Esophagus squamous epithelium (tissue), 5 donors: ENCODE data around the gene MPEG1. TPM values are rescaled to one million over a fixed set of nuclear protein-coding genes. Genes with fewer than 3 reads are reported as not detected.
A peak's percentile ranks its signal among the peaks of the same experiment; 100 is the strongest.

Experiments used
- DNase-seq: peaks from one replicate; lab custom pipeline; 2025; lab: John Stamatoyannopoulos, UW
- H3K27ac ChIP-seq, 4 donors: fragments of 200-600 bp; sonication (generic); one replicate each; pipeline ENCODE4 v1.5.1; 2016 to 2019; ENCODE audit warnings: mild to moderate bottlenecking in 1 of 4
- H3K27me3 ChIP-seq, 4 donors: fragments of 200-600 bp; sonication (generic); 1 replicate in 3 of 4; 2 replicates in 1 of 4; pipeline versions ENCODE4 v1.5.1 to v1.6.0; 2017 to 2021; ENCODE audit warnings: antibody characterized with exemption in 1 of 4
- H3K36me3 ChIP-seq, 3 donors: fragments of 200-600 bp; sonication (generic); one replicate each; pipeline ENCODE4 v1.5.1; 2016 to 2019
- H3K4me1 ChIP-seq, 3 donors: fragments of 200-600 bp; sonication (generic); one replicate each; pipeline ENCODE4 v1.5.1; 2017 to 2019
- H3K4me3 ChIP-seq, 4 donors: fragments of 200-600 bp; sonication (generic); 1 replicate in 3 of 4; 2 replicates in 1 of 4; pipeline ENCODE4 v1.5.1; 2016 to 2019; ENCODE audit warnings: mild to moderate bottlenecking in 2 of 4, moderate library complexity in 1 of 4
- H3K9me3 ChIP-seq, 3 donors: fragments of 200-600 bp; sonication (generic); one replicate each; pipeline ENCODE4 v1.5.1; 2016 to 2019
- POLR2A ChIP-seq, 4 donors: fragments of 450-650 bp; IDR thresholded peaks; one replicate each; pipeline ENCODE4 v1.6.1; 2017; ENCODE audit warnings: antibody characterized with exemption in 4 of 4, mild to moderate bottlenecking in 4 of 4, moderate library complexity in 3 of 4
- WGBS, 2 donors: methylation state at CpG; one replicate each; pipeline ENCODE4 v1.1.5; 2018; 5-methylcytosine and 5-hydroxymethylcytosine counted together
- intact Hi-C: fragments of 100-400 bp; cut with DNase I; formaldehyde crosslinking; loops from one replicate; pipeline ENCODE4 v1.15.0; 2022
- total RNA-seq, 4 donors: library from RNA; depleted of rRNA; stranded (reverse); fragments of >200 nt; gene quantifications; one replicate each; pipeline ENCODE4 v1.1.0, GENCODE V29; 2016
- TF ChIP-seq, protein P1 (sequence below), 6 experiments: fragments of 450-650 bp in 4 of 6; fragments of 200-600 bp in 2 of 6; sonication (generic) in 2 of 6; IDR thresholded peaks; one replicate each; pipeline ENCODE4 v1.5.1; 2016 to 2019; ENCODE audit warnings: antibody characterized with exemption in 6 of 6, mild to moderate bottlenecking in 4 of 6, moderate library complexity in 4 of 6
- donor health status: DM: yes; HTN: yes; CAD: no.

MPEG1 gene
- total RNA-seq, 4 donors from 2014 or later: 0.04 to 19.5 (median 5.1) TPM

DNA sequence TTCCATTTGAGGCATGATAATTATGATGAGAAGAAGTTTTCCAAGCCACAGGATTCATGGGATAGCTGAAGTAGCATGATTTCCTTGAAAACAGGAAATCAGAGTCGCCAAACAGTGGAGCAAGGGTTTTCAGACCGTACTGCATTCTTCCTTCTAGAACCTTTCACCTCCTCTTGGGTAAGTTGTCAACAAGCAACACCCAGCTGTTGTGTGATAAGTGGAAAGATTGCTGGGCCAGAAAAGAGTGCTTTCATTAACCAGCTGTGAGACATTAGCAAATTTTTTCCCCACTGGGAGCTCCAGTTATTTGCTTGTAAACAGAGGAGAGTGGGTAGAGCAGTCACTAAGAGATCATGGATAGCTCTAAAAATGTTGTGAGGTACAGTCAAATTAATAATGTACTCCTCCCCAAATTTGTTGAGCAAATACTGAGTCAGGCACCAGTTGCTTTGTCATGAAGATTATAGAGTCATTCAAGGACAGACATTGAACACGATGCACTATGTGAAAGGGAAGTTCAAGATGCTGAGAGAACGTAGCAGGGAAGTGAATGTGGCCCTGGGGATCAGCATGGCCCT is 11.7 kb upstream of the MPEG1 start:
- H3K27me3 ChIP-seq: no peaks in the 10 kb centered on the region
- peaks cover 0 to 20% (median 6%) of the 10 kb centered on the region in 3 donors for H3K4me1 ChIP-seq
- H3K9me3 ChIP-seq: no peaks in the 10 kb centered on the region
- no peak overlapping the region for H3K4me3 ChIP-seq
- WGBS, 2 donors: 24 to 32% methylated on average over 4 of the region's 4 CpGs
- no peaks in the 10 kb centered on the region for H3K36me3 ChIP-seq
- intact Hi-C loops: no loop called here
- peak overlapping the region in 3 of 4 donors; percentile 55 to 77 (median 63) for H3K27ac ChIP-seq
- TF ChIP-seq, protein P1, sequence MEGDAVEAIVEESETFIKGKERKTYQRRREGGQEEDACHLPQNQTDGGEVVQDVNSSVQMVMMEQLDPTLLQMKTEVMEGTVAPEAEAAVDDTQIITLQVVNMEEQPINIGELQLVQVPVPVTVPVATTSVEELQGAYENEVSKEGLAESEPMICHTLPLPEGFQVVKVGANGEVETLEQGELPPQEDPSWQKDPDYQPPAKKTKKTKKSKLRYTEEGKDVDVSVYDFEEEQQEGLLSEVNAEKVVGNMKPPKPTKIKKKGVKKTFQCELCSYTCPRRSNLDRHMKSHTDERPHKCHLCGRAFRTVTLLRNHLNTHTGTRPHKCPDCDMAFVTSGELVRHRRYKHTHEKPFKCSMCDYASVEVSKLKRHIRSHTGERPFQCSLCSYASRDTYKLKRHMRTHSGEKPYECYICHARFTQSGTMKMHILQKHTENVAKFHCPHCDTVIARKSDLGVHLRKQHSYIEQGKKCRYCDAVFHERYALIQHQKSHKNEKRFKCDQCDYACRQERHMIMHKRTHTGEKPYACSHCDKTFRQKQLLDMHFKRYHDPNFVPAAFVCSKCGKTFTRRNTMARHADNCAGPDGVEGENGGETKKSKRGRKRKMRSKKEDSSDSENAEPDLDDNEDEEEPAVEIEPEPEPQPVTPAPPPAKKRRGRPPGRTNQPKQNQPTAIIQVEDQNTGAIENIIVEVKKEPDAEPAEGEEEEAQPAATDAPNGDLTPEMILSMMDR (IDR thresholded peaks at IDR 0.05): no peak
- TF ChIP-seq POLR2A (IDR thresholded peaks at IDR 0.05): no peak
- no peak for DNase-seq

DNA sequence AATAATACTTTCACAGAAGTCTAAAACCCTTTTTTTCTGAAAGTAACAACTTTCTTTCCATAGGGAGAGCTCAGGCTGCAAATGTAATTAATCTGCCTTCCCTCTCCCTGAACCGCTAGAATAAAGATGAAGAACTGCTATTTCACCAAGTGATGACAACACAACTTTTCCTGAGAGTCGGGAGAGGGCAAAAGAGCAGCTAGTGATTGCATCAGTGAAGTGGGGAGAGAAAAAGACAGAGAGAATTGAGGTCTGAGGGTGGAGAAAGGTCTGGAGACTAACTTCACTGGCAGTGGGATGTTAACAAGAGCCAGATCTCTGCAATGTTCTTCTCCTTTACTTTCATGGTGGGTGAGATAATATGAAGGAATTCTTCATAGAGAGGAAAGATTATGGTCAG is 10.9 kb upstream of the MPEG1 start:
- Histone ChIP-seq H3K36me3 (no peaks in the 10 kb centered on the region), H3K9me3 (no peaks in the 10 kb centered on the region), H3K4me3 (no peak overlapping the region), H3K4me1 (peaks cover 0 to 20% (median 6%) of the 10 kb centered on the region in 3 donors), H3K27ac (peak overlapping the region in 3 of 4 donors; percentile 55 to 77 (median 63)), H3K27me3 (no peaks in the 10 kb centered on the region)
- DNase-seq: no peak
- 8 to 51% methylated on average over 1 to 2 of the region's 2 CpGs for WGBS, 2 donors
- TF ChIP-seq, protein P1 (IDR thresholded peaks at IDR 0.05): no peak
- TF ChIP-seq POLR2A (IDR thresholded peaks at IDR 0.05): no peak
- intact Hi-C loops: no loop called here

DNA sequence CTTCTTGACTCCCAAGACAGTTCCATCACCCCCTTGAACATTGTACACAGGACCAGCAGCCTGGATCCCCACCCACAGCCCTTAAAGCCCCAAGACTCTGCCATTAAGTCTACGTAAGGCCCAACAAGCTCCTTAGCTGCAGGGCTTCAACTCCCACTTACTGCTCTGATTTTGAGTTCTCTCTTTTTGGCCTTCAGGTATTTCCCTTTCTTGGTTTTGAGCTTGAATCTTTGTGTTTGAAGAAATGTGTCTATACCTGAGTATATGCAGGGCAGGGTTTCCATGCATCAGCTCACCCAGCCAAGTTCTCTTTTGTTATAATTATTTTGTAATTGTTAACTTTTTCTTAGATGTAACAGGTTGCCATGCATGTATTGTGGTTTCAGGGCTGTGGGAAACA is 10.4 kb upstream of the MPEG1 start:
- WGBS, 2 donors: 91 to 92% methylated on average over 1 of the region's 1 CpG
- Histone ChIP-seq H3K36me3 (no peaks in the 10 kb centered on the region), H3K4me1 (peaks cover 0 to 20% (median 6%) of the 10 kb centered on the region in 3 donors), H3K9me3 (no peaks in the 10 kb centered on the region), H3K4me3 (no peak overlapping the region), H3K27ac (peak overlapping the region in 3 of 4 donors; percentile 55 to 77 (median 63)), H3K27me3 (no peaks in the 10 kb centered on the region)
- TF ChIP-seq POLR2A (IDR thresholded peaks at IDR 0.05): no peak
- TF ChIP-seq, protein P1 (IDR thresholded peaks at IDR 0.05): no peak
- no peak for DNase-seq
- intact Hi-C loops: no loop called here

DNA sequence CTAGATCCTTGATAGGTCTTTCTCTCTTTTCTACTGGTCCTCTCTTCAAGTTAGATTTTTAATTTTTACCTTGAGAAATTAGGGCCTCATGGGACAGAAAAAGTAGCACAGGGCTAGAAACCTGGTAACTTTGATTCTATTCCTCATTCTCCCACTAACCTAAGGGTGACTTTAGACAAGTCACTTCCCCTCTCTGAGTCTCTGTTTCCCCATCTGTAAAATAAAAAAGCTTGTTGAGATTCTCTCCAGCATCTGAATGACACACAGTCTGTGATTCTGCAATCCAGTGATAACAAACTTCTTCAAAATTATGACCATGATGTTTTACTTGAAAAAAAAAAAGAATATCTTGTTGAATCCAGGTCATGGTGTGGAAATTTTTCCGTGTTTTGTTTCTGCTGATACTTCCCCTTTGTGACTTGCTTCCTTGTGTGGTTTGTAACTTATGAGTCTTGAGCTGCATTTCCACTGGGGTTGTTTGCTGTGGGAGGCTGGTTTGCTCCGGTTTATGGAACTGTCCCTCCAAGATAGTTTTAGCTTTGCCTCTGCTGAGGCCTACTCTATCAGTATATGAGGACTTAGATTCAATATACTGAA is 9.8 kb upstream of the MPEG1 start:
- WGBS, 2 donors: 60 to 71% methylated on average over 2 of the region's 2 CpGs
- DNase-seq: no peak
- intact Hi-C loops: no loop called here
- Histone ChIP-seq H3K4me3 (no peak overlapping the region), H3K27ac (peak overlapping the region in 3 of 4 donors; percentile 23 to 70 (median 63)), H3K4me1 (peaks cover 0 to 21% (median 6%) of the 10 kb centered on the region in 3 donors), H3K27me3 (no peaks in the 10 kb centered on the region), H3K36me3 (no peaks in the 10 kb centered on the region), H3K9me3 (no peaks in the 10 kb centered on the region)
- TF ChIP-seq POLR2A (IDR thresholded peaks at IDR 0.05): no peak
- TF ChIP-seq, protein P1 (IDR thresholded peaks at IDR 0.05): no peak

DNA sequence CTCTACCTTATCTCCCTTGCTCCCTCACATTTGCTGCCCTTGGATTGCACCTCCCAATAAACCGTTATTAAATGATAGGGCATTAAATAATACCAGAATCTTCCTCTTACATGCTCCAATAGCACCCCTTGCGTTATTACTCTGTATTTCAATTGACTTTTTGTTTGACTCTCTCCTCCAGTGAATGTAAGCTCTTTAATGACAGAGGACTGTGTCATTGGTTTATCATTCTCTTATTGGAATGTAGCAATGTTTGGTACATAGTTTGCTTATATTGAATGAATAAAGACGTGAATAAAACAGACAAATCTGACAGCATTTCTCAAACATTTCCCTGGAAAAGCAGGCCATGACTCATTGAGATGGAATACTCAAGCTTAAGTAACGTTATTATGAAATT is 8.7 kb upstream of the MPEG1 start:
- peak overlapping the region in 2 of 4 donors; percentile 6 to 18 for H3K27ac ChIP-seq
- H3K4me3 ChIP-seq: no peak overlapping the region
- 27 to 51% methylated on average over 4 of the region's 4 CpGs for WGBS, 2 donors
- no peaks in the 10 kb centered on the region for H3K36me3 ChIP-seq
- TF ChIP-seq, protein P1 (IDR thresholded peaks at IDR 0.05): no peak
- TF ChIP-seq POLR2A (IDR thresholded peaks at IDR 0.05): no peak
- H3K27me3 ChIP-seq: no peaks in the 10 kb centered on the region
- DNase-seq: no peak
- H3K4me1 ChIP-seq: peaks cover 0 to 32% (median 8%) of the 10 kb centered on the region in 3 donors
- intact Hi-C loops: no loop called here
- no peaks in the 10 kb centered on the region for H3K9me3 ChIP-seq
